ENCODE data around the gene PDE11A.

GRCh38 chr2:177638507-177638906, 434.1 kb downstream of the PDE11A start:
- TF ChIP-seq CTCF (IDR thresholded peaks at IDR 0.05; ENCODE audit: control extremely low read depth in 1 of 3, insufficient read depth in 1 of 3, low read depth in 1 of 3, low read length in 3 of 3) = no peak
- TF ChIP-seq MAX (IDR thresholded peaks at IDR 0.05) = no peak
- no peak for TF ChIP-seq ZNF274 (IDR thresholded peaks at IDR 0.05; ENCODE audit: borderline replicate concordance, extremely low read depth, low read length)
- TF ChIP-seq TEAD4 (IDR thresholded peaks at IDR 0.05; ENCODE audit: low read depth, low read length) = no peak

All from H1 (cell line).